ENCODE results near the gene PARN.
"Not testable (repeated sequence)": the region's sequence is repeated elsewhere in the genome, so short reads cannot be mapped to it uniquely, and the experiment has no call there.

PARN gene

GRCh38 chr16:14572535-14572934, 57.5 kb downstream of the PARN start:
- no peak for DNase-seq

- no peak for DNase-seq
Observed at GRCh38 chr16:14569213-14569612, 60.8 kb downstream of the PARN start.

GRCh38 chr16:14566599-14566998, 63.5 kb downstream of the PARN start:
- DNase-seq: no peak

GRCh38 chr16:14565688-14566025, 64.4 kb downstream of the PARN start:
- no peak for DNase-seq

DNA sequence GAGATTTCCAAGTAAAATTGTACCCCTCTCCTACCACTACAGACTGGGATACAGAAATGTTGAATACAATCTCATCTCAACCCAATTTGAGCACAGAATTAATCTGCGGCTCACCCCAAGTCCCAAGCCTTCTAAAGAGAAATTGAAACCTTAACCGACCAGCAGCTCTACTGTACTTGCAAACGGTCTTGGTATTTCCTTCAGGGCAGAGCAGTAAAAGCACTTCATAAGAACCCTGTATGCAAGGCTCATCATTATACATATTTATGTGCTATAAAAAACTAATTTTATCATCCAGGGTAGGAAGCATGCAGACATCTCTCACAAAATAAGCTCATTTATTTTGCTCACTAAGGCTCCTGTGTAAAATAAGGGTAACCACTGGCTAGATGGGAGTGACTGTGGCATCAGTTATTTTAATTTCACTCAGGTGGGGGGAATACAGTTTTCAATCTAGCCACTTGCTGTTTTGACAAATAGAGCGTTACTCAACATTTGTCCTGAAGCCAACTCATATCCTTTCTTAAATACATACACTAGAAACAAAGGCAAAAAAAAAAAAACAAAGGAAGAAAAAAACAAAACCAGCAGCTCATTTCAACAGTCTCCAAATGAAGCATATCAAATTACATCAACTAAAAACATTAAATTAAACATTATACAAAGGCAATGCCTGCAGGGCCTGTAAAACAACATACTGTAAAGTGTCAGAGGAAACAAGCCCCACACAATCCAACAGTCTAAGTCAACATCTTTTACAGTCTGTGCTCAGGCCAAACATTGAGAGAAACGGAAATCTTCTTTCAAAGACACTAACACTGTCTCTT, 65.0 kb downstream of the PARN start:
- no peak for DNase-seq

- DNase-seq: no peak
Observed at GRCh38 chr16:14564323-14564722, 65.7 kb downstream of the PARN start.

- DNase-seq: no peak
Observed at GRCh38 chr16:14562691-14563491, 67.2 kb downstream of the PARN start.

DNA sequence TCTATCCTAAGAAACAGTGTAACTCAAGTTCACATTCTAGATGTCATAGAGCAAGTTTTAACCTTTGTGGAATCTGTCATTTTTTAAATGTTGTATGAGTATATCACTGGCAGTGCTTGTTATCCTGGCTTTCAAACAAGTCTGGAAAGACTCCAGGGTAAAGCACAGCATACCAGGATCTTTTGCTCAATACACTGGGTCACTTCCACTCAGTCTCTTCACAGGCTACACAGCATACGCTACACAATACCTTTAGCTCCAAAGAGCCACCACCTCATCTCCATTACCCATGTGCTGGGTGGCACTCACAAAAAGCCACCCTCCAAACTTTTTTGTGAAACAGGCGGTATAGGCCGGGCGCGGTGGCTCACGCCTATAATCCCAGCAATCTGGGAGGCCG, 69.5 kb downstream of the PARN start:
- DNase-seq: no peak

DNA sequence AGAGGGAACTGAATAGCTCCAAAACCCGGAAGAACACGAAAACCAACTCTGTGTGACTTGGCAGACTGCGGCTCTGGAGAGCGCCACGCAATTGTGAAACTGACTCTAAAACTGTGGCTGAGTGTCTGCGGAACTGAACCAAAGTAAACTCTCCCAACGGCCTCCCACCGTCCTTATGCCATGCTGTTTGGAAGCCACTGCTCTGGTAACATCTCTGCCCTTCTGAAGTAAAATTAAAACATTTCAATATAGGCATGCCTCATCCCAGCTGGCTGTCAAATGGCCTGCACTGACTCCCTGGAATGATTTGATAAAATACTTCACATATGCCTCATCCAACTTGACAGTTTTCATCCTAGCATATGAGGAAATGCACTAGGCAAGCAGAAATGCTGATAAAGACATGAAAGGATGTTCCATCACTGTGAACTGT, 70.2 kb downstream of the PARN start:
- DNase-seq: peak in 1 of 2 experiments; percentile 3

DNA sequence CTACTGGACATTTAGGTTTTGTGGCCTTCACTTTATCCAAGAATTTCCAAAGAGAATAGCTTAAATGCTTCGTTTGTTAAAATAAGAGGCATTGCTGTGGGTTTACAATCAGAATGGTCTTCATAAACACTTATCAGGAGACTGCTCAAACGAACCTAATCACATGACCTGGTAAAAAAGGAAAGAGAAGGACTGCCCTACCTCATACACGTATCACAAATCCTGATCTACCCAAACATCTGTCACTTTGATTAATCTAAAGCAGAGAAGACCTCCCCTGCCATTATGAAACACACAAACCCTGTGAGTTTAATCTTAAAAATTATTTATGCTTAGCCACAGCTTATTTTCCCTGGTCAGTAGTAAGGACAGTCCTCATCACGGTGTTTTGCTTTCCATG, 76.6 kb downstream of the PARN start:
- DNase-seq: no peak

DNA sequence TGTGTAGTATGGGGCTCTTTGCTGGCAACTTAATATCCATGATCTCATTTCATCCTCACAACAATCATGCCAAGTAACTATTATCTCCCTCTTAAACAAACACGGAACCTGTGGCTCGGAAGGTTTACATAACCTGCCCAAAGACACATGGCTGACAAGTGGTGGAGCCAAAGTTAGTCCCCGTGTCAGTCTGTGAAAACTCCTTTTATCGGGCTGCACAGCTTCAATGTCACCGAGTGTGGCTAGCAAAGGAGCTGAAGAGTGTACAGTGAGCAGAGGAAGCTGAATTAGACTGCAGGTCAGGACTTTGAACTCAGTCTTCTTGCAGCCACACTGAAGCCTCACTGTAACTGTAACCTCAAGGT, 80.3 kb downstream of the PARN start:
- no peak for DNase-seq

DNA sequence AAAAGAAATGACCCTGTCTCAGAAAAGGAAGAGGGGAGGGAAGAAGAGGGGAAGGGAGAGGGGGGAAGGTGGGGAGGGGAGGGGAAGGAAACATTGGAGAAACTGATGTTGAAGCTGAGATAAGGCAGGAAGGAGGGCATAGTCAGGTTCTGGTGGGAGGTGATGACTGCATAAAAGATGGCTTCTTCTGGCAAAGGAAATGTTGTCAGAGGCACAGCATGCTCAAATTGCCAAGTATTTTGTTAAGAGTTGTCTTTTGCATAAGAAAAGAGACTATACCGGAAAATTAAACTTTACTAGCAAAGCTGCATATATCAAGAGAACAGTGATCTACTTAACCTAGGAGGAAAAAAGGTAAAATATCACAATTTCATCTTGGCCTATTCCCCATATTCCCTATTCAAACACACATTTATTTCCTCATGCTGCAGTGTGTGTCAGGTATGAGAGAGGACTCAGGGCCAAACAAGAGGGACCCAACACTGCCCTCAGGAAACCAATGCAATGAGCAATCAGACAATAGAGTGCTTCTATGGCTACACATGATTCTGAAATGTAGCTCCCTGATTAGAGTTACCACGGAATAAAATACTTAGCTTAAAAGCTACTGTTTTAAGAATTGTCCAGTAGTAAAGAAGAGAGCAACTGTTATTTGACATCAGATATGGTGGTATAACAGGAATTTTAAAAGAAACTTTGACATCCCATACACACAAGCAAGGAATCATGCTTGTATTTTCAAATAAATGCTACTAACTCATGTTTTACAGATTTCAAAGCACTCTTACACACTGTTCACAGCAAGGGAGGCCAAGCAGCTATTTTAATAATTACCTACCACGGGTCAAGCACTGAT, 80.9 kb downstream of the PARN start:
- DNase-seq: no peak

DNA sequence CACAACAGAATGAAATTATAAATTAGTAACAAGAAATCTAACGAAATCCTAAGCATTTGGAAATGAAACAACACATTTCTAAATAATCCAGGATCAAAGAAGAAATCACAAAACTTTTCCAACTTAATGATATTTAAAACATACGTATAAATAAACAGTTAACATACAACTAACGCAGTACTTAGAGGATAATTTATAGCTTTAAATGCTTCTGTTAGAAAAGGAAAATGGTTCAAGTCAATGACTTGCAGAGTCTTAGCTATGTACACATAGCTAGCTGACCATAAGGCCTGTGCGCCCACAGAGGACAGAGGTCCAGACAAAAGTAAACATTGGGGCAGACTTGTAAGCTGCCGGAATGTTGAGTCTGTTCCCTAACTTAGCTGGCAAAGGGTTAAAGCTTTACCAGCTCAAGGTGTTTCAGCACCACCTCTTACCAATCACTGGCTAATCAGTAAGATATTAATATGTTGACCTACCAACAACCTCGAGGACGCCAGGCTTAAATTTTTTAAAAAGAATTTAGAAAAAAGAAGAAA, 84.6 kb downstream of the PARN start:
- no peak for DNase-seq

DNA sequence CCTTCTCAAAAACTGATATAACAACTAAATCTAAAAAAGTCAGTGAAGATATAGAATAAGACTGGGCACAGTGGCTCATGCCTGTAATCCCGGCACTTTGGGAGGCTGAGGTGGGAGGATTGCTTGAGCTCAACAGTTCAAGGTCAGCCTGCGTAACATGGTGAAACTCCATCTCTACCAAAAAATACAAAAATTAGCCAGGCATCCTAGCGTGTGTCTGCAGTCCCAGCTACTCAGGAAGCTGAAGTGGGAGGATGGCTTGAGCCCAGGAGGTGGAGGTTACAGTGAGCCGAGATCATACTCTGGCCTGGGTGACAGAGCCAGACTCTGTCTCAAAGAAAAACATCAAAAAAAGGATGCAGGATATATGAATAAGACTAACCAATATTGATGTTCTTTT, 85.2 kb downstream of the PARN start:
- not testable (repeated sequence) for DNase-seq

DNA sequence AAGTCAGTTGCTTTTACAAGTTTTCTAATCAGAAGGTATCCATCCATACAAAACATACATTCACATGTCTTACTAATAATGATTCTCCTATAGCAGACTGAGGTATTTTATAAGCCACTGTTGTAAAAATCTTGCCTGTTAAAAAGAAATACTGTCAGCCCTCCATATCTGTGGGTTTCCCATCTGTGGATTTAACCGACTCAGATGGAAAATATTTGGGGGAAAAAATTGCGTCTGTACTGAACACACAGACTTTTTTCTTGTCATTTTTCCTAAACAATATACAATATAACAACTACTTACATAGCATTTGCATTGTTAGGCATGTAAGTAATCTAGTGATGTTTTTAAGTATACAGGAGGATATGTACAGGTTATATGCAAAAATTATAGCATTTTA, 90.4 kb downstream of the PARN start:
- no peak for DNase-seq

DNA sequence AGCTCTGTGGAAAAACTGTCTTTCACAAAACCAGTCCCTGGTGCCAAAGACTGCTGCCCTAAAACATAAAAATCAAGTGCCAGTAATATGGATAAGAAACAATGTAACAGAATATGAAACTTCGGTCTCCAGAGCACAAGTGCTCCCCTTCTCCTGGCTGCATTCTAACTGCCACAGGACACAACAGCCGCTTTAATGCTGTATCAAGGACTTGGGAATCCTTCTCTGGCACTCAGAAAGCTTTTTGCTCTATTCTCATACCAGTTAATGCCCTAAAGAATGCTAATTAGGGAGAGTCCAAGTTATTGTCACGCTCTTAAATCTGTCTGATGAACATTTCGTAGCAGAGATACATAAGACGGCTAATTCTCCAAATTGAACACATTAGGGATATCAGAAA, 90.9 kb downstream of the PARN start:
- no peak for DNase-seq

GRCh38 chr16:14538604-14539003, 91.5 kb downstream of the PARN start:
- no peak for DNase-seq

DNA sequence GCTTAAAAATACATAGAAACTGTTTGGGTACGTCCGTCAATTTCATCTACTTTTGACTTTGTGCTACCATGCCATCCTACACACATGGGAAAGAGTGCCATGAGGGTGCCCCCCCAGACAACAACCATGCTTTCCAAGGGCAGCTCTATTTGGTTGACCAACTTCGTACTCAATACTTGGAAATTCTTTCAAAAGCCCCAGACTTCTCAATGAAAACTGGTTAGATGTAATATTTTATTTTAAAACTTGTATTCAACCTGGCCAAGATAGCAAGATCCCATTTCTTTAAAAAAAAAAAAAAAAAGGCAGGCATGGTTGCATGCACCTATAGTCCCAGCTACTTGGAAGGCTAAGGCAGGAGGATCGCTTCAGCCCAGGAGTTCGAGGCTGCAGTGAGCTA, 98.4 kb downstream of the PARN start:
- DNase-seq: no peak

DNA sequence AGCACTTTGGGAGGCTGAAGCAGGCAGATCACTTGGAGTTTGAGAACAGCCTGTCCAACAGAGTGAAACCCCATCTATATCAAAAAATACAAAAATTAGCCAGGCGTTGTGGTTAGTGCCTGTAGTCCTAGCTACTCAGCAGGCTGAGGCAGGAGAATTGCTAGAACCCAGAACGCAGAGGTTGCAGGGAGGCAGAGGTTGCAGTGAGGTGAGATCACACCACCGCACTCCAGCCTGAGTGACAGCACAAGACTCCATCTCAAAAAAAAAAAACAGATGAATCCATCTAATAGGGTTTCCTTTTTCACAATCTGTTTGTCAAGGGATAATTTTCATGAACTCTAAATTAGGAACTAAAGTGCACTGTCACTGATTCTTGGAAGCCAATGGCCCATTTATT, 99.0 kb downstream of the PARN start:
- no peak for DNase-seq

DNA sequence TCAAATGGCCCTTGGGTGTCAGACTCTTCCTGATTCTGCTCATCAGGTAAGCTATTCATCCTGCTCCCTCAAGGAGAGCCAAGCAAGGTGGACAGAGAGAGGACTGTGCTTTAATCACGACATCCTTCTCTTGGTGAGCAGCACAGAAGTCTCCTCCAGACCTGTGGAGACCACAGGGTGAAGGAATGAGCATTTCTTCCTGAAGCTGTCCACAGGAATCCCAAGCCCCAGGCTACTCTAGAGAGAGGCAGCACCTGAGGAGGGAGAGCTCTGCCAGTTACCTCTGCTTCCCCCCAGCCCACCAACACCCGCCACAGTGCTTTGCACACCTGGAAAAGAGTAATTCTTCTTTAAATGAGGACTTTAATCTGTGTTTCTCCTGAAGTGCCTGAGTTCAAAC, 100.0 kb downstream of the PARN start:
- no peak for DNase-seq

GRCh38 chr16:14529010-14529669, 100.9 kb downstream of the PARN start:
- peak; percentile 57 to 78 for DNase-seq

- no peak for DNase-seq
Observed at GRCh38 chr16:14528306-14528705, 101.8 kb downstream of the PARN start.
